HCT116 (cell line): ENCODE data around the gene GCNT3. TPM values are rescaled to one million over a fixed set of nuclear protein-coding genes. Genes with fewer than 3 reads are reported as not detected.

Source experiments
- ATAC-seq: fragments of 200-7000 bp; cut with Tn5 transposase; 2 replicates; pipeline ENCODE4 v1.9.1; 2020; ENCODE audit warnings: mild to moderate bottlenecking, moderate library complexity
- BruUV-seq: library from RNA; stranded (reverse); fragments of 400-500 nt; replicated peaks from 2 replicates; lab custom pipeline; 2021; lab: Mats Ljungman, UMichigan
- CTCF ChIA-PET: fragments of 300-600 bp; sonication (Branson Sonifier 250); formaldehyde crosslinking; loops from one replicate; lab custom pipeline; 2021; ENCODE audit warnings: antibody characterized with exemption; lab: Charles Lee
- POLR2A ChIA-PET: fragments of 300-600, 350-600 bp; sonication (Branson Sonifier 250); formaldehyde crosslinking; loops from one replicate; lab custom pipeline; 2021; ENCODE audit warnings: antibody characterized with exemption; lab: Charles Lee
- RAD21 ChIA-PET, 2 experiments: fragments of 300-600 bp; sonication (Branson Sonifier 250); formaldehyde crosslinking; loops; one replicate each; lab custom pipeline; 2023; ENCODE audit warnings: low total read pairs in 2 of 2; ENCODE audit not compliant: uncharacterized antibody in 2 of 2, unreplicated experiment in 2 of 2, low non-redundant PET in 1 of 2; lab: Charles Lee
- DNase-seq: peaks from one replicate; pipeline ENCODE4 v3.0.0-alpha.2; 2010; ENCODE audit warnings: low read depth, low spot score
- H2AFZ ChIP-seq: fragments of 200-600 bp; shearing (Covaris generic), sonication (generic); 2 replicates; pipeline ENCODE4 v1.6.1; 2017; ENCODE audit warnings: low read depth, mixed run types, mixed read lengths, antibody characterized with exemption, low read length; ENCODE audit not compliant: poor library complexity, severe bottlenecking
- H3K27ac ChIP-seq: 2 replicates; pipeline ENCODE4 v1.5.1; 2012; ENCODE audit warnings: low read depth, low read length
- H3K27me3 ChIP-seq: fragments of 200-600 bp; sonication (generic); 2 replicates; pipeline ENCODE4 v1.6.1; 2016; ENCODE audit warnings: mixed run types, low read length, mixed read lengths; ENCODE audit not compliant: insufficient read depth
- H3K36me3 ChIP-seq, 2 experiments: fragments of 200-500 bp in 1 of 2; fragments of 200-600 bp in 1 of 2; sonication (Bioruptor generic) in 1 of 2; sonication (generic) in 1 of 2; 2 replicates each; pipeline versions ENCODE4 v1.5.1 to v1.6.1; 2014 to 2016; ENCODE audit warnings: low read length in 2 of 2, inconsistent platforms in 1 of 2, mixed read lengths in 1 of 2, mixed run types in 1 of 2; ENCODE audit not compliant: insufficient read depth in 2 of 2, control insufficient read depth in 1 of 2
- H3K4me1 ChIP-seq, 2 experiments: fragments of 200-600 bp in 1 of 2; sonication (generic) in 1 of 2; 2 replicates each; pipeline versions ENCODE4 v1.5.1 to v1.6.1; 2012 to 2017; ENCODE audit warnings: low read length in 2 of 2, inconsistent platforms in 1 of 2, mild to moderate bottlenecking in 1 of 2, mixed read lengths in 1 of 2, mixed run types in 1 of 2, moderate library complexity in 1 of 2; ENCODE audit not compliant: insufficient read depth in 2 of 2, control insufficient read depth in 1 of 2
- H3K4me2 ChIP-seq: fragments of 200-600 bp; sonication (generic); 2 replicates; pipeline ENCODE4 v1.6.1; 2017; ENCODE audit warnings: mixed run types, low read length, mixed read lengths
- H3K4me3 ChIP-seq, 2 experiments: fragments of 200-600 bp in 1 of 2; sonication (generic) in 1 of 2; replicated peaks in 1 of 2; 2 replicates each; pipeline ENCODE4 v1.5.1; 2011 to 2016; ENCODE audit warnings: low read length in 2 of 2, control low read depth in 1 of 2, low read depth in 1 of 2, mild to moderate bottlenecking in 1 of 2, mixed read lengths in 1 of 2, mixed run types in 1 of 2
- H3K79me2 ChIP-seq: fragments of 200-600 bp; sonication (generic); 2 replicates; pipeline ENCODE4 v1.6.1; 2017; ENCODE audit warnings: mild to moderate bottlenecking, mixed run types, low read length, moderate library complexity, mixed read lengths; ENCODE audit not compliant: insufficient read depth
- H3K9ac ChIP-seq: fragments of 200-600 bp; sonication (generic); 2 replicates; pipeline ENCODE4 v1.6.1; 2016; ENCODE audit warnings: low read length, mixed read lengths
- H3K9me2 ChIP-seq: fragments of 200-600 bp; sonication (generic), shearing (Covaris generic); 2 replicates; pipeline ENCODE4 v1.6.1; 2017; ENCODE audit warnings: mixed run types, mild to moderate bottlenecking, moderate library complexity; ENCODE audit not compliant: insufficient read depth
- H3K9me3 ChIP-seq, 2 experiments: fragments of 200-500 bp in 1 of 2; fragments of 200-600 bp in 1 of 2; sonication (Bioruptor generic) in 1 of 2; sonication (generic) in 1 of 2; 2 replicates each; pipeline ENCODE4 v1.6.1; 2014 to 2017; ENCODE audit warnings: low read length in 2 of 2, mixed read lengths in 2 of 2, inconsistent platforms in 1 of 2, low read depth in 1 of 2, mild to moderate bottlenecking in 1 of 2, mixed run types in 1 of 2, moderate library complexity in 1 of 2; ENCODE audit not compliant: control insufficient read depth in 1 of 2, insufficient read depth in 1 of 2
- H4K20me1 ChIP-seq: fragments of 200-600 bp; sonication (generic), shearing (Covaris generic); 2 replicates; pipeline ENCODE4 v1.6.1; 2017; ENCODE audit warnings: mixed run types, mild to moderate bottlenecking, moderate library complexity; ENCODE audit not compliant: insufficient read depth
- ATF3 ChIP-seq: IDR thresholded peaks from 2 replicates; pipeline ENCODE4 v1.6.1; 2012
- CBX3 ChIP-seq: IDR thresholded peaks from 2 replicates; pipeline ENCODE4 v1.6.1; 2012; ENCODE audit warnings: low read depth
- CEBPB ChIP-seq: IDR thresholded peaks from 2 replicates; pipeline ENCODE4 v1.6.1; 2012; ENCODE audit warnings: low read depth
- CTCF ChIP-seq, 3 experiments: fragments of 200-600 bp in 1 of 3; sonication (generic) in 1 of 3; IDR thresholded peaks in 2 of 3; conservative IDR thresholded peaks in 1 of 3; 2 replicates each; pipeline ENCODE4 v1.5.1; 2012 to 2017; ENCODE audit warnings: low read depth in 2 of 3, low read length in 2 of 3, antibody characterized with exemption in 1 of 3, borderline replicate concordance in 1 of 3, control low read depth in 1 of 3, mild to moderate bottlenecking in 1 of 3, mixed read lengths in 1 of 3, mixed run types in 1 of 3, moderate library complexity in 1 of 3; ENCODE audit not compliant: insufficient read depth in 1 of 3
- EGR1 ChIP-seq: IDR thresholded peaks from 2 replicates; pipeline ENCODE4 v1.6.1; 2012; ENCODE audit warnings: low read depth
- ELF1 ChIP-seq: IDR thresholded peaks from 2 replicates; pipeline ENCODE4 v1.6.1; 2012; ENCODE audit warnings: low read depth, borderline replicate concordance
- EZH2 ChIP-seq: fragments of 200-600 bp; sonication (generic); IDR thresholded peaks from 2 replicates; pipeline ENCODE4 v1.6.1; 2017; ENCODE audit warnings: antibody characterized with exemption, mixed run types
- FOSL1 ChIP-seq: IDR thresholded peaks from 2 replicates; pipeline ENCODE4 v1.6.1; 2012; ENCODE audit warnings: low read depth
- JUND ChIP-seq: IDR thresholded peaks from 2 replicates; pipeline ENCODE4 v1.6.1; 2012
- MAX ChIP-seq: IDR thresholded peaks from 2 replicates; pipeline ENCODE4 v1.6.1; 2012
- POLR2A ChIP-seq: IDR thresholded peaks from 2 replicates; pipeline ENCODE4 v1.7.0; 2011; ENCODE audit warnings: borderline replicate concordance; ENCODE audit not compliant: insufficient read depth, insufficient read length; ENCODE audit errors: extremely low read depth
- POLR2AphosphoS5 ChIP-seq: IDR thresholded peaks from 2 replicates; pipeline ENCODE4 v1.6.1; 2011; ENCODE audit warnings: mild to moderate bottlenecking, low read depth, low read length, moderate library complexity
- RAD21 ChIP-seq: IDR thresholded peaks from 2 replicates; pipeline ENCODE4 v1.6.1; 2012; ENCODE audit warnings: low read depth, mild to moderate bottlenecking
- REST ChIP-seq: IDR thresholded peaks from 2 replicates; pipeline ENCODE4 v1.6.1; 2012; ENCODE audit warnings: low read depth
- SIN3A ChIP-seq: IDR thresholded peaks from 2 replicates; pipeline ENCODE4 v1.6.1; 2012; ENCODE audit warnings: low read depth
- SP1 ChIP-seq: IDR thresholded peaks from 2 replicates; pipeline ENCODE4 v1.6.1; 2012; ENCODE audit warnings: low read depth
- SRF ChIP-seq: IDR thresholded peaks from 2 replicates; pipeline ENCODE4 v1.6.1; 2012; ENCODE audit warnings: low read depth
- TCF7L2 ChIP-seq: IDR thresholded peaks from 2 replicates; pipeline ENCODE4 v1.7.0; 2011; ENCODE audit warnings: borderline replicate concordance, inconsistent platforms; ENCODE audit not compliant: insufficient read depth, insufficient read length; ENCODE audit errors: extremely low read depth
- YY1 ChIP-seq: IDR thresholded peaks from 2 replicates; pipeline ENCODE4 v1.6.1; 2011; ENCODE audit warnings: low read length, low read depth, moderate library complexity, mild to moderate bottlenecking; ENCODE audit not compliant: insufficient replicate concordance; ENCODE audit errors: extremely low read depth
- ZFX ChIP-seq: fragments of 450-650 bp; IDR thresholded peaks from 2 replicates; pipeline ENCODE4 v1.6.1; 2017
- intact Hi-C: fragments of 100-400 bp; cut with micrococcal nuclease; formaldehyde crosslinking; loops from 2 replicates; pipeline ENCODE4 v1.10.0; 2022
- total RNA-seq: library from RNA; stranded (reverse); gene quantifications from one replicate; pipeline ENCODE4 v1.2.1, GENCODE V29; 2021; ENCODE audit not compliant: unreplicated experiment

The GCNT3 gene
- total RNA-seq, 1 experiment from 2014 or later = 5.6 TPM

GRCh38 chr15:59583088-59583487, 28.5 kb upstream of the GCNT3 start:
- Histone ChIP-seq H3K79me2 (no peaks in the 10 kb centered on the region), H3K27ac (no peak overlapping the region), H3K27me3 (no peaks in the 10 kb centered on the region), H3K9ac (no peak overlapping the region), H3K4me3 (no peak overlapping the region), H3K36me3 (no peaks in the 10 kb centered on the region), H4K20me1 (no peaks in the 10 kb centered on the region), H3K4me1 (peaks cover 12 to 18% of the 10 kb centered on the region in 2 experiments), H3K9me3 (no peaks in the 10 kb centered on the region), H3K9me2 (no peaks in the 10 kb centered on the region), H2AFZ (no peak overlapping the region), H3K4me2 (no peak overlapping the region)
- RAD21 ChIA-PET = no interaction called here
- CTCF ChIA-PET = no interaction called here
- TF ChIP-seq POLR2A (no peak), CTCF (IDR thresholded peaks at IDR 0.05 in 2 of 3, conservative IDR thresholded peaks at IDR 0.05 in 1 of 3; ENCODE audit: borderline replicate concordance in 1 of 3, insufficient read depth in 1 of 3, low read depth in 2 of 3, low read length in 2 of 3) (no peak), EGR1 (no peak), EZH2 (no peak), FOSL1 (no peak), REST (no peak), ATF3 (no peak), POLR2AphosphoS5 (no peak), JUND (no peak), ELF1 (no peak), RAD21 (no peak), ZFX (no peak), CBX3 (no peak), SIN3A (no peak), MAX (no peak), SP1 (no peak), SRF (no peak), TCF7L2 (no peak), YY1 (no peak), CEBPB (no peak)
- DNase-seq = no peak
- ATAC-seq = no peak
- intact Hi-C loops = no loop called here
- BruUV-seq = no TSS peak
- POLR2A ChIA-PET = no interaction called here
